HG02938 (cell line): ENCODE measurements around the gene PRR7.
"Not testable (repeated sequence)": the region's sequence is repeated elsewhere in the genome, so short reads cannot be mapped to it uniquely, and the experiment has no call there.

ENCODE experiments used
- ATAC-seq: cut with Tn5 transposase; IDR thresholded peaks from one replicate; pipeline ENCODE4 v1.9.1; 2021; ENCODE audit warnings: mild to moderate bottlenecking, moderate library complexity; ENCODE audit not compliant: unreplicated experiment

PRR7 gene

DNA sequence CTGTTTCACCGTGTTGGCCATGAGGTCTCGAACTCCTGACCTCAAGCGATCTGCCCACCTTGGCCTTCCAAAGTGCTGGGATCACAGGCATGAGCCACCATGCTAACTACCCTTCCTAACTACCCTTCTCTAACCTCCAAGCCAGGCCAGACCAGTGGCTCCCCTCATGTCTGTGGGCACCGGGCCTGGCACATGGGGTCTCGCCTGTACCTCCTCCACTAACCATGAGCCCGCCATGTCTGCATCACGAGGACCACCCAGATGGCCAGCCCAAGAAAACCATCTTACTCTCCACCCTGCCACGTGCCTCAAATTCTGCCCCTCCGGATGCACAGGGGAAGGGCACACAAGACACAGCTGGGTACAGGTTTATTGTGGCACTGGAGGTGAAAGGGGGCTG lies 36.4 kb downstream of the PRR7 start:
- ATAC-seq = no peak

DNA sequence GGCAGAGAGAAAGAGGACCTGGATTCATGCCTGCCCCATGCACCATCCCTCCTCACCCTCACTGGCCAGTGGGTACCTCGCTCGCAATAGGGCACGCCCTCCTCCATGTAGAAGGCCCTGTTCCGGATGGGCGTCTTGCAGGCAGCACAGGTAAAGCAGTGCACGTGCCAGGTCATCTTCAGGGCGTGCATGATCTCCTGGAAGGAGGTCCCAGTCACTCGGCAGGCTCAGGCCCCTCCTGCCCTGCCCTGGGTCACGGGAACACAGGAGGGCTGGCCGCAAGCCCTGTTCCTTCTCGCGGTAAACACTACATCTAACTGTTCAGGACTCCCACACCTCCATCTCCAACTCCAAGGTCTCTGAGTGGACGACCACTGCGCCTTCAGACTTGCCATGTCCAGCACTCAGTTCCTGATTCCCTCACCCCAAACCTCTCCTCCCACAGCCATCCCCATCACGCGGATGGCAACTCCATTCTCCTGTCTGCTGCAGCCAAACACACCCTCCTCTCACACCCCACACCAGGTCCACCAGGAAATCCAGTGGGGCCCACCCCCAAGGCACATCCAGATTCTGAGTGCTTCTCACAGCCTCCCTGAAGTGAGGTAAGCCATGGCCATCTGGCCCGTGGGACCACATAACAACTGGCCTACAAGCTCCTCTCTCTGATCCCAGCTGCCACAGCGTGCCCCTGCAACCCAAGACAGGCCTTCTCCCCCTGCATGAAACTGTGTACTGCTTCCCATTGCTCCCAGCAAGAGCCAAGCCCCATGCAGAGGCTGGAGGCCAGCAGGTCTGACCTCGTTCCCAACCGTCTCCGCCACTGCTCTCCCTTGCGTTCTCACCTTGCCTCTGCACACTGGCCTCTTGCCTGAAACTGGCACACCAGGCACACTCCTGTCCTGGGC lies 37.6 kb downstream of the PRR7 start:
- ATAC-seq = no peak

DNA sequence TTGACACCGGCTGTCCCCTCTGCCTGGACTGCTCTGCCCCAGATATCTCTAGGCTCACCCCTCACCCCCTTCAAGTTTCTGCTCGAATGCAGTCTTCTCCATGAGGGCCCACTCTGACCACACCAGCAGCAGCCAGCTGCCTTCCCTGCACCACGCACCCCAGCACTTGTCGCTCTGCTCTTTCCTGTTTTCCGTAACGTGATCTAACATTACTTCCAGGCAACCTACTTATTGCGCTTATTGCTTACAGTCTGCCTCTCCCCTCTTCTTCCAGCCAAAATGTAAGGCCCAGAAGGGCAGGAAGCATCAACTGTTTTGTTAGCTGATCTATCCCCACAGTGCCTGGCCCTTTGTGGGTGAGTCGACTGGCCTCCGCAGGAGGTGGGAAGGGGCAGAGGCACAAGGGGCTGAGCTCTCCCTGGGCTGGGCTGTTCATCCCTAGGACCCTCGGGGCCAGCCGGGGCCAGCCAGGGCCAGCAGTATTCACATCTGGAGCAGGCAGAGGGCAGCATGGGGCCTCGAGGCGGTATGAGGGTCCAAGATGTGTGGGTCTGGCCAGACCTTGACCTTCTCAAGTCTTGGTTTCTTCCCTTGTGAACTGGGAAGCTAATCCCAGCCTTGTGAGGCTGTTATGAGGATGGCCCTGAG lies 38.4 kb downstream of the PRR7 start:
- ATAC-seq = no peak

DNA sequence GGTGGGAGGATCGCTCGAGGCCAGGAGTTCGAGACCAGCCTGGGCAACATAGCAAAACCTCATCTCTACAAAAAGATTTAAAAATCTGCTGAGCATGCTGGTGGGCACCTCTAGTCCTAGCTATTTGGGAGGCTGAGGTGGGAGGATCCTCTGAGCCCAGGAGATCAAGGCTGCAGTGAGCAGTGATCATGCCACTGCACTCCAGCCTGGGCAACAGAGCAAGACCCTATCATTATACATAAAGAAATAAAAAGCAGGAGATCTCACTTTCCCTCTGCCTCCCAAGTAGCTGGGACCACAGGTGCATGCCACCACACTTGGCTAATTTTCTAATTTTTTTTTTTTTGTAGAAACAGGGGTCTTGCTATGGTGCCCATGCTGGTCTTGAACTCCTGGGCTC lies 39.1 kb downstream of the PRR7 start:
- not testable (repeated sequence) for ATAC-seq

DNA sequence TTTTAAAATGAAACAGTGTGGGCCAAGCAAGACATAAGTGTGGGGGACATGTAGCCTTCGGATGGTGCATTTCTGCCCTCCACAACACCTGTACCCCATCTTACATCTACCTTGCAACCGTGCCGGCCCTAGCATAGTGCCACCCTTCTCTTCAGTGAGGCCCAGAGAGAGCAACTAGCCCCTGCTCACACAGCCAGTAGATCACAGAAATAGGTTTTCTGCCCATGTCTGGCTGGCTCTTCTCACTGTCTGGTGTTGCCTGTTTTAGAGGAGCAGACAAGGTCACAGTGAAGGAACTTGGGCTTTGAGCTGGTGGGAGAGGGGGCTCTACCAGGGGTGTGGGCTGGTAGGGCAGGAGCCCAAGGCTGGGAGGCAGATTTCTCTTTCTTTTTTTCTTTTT lies 39.6 kb downstream of the PRR7 start:
- ATAC-seq = no peak

DNA sequence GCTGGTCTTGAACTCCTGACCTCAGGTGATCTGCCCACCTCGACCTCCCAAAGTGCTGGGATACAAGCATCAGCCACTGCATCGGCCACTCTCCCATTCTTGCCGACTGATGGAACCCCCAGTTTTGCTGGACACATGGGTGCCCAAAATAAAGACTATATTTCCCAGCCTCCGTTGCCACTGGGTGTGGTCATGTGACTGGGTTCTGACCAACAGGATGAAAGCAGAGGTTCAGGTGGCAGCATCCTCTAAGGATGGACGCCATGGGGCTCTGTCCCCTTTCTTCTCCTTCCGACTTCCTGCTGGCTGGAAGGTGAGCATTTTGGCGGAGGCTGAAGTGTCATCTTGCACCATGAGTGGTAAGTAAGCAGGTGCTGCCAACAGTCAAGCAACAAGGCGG lies 40.5 kb downstream of the PRR7 start:
- ATAC-seq = no peak

DNA sequence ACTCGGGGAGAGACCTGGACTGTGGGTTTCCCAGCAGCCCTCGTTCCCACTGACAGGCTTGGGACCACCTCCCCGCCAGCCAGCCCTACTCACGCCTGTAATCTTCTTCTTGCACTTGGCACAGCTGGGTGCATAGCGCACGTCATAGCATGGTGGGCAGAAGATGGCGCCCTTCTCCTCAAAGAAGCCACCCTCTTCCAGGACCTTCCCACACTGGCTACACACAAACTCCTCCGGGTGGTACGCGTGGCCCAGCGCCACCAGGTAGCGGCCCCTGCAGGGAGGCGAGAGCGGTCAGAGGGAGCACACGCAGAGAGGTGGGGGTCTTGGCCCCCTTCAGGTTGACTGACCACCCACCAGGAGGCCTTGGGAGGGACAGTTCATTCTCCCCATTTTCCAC lies 41.4 kb downstream of the PRR7 start:
- no peak for ATAC-seq

DNA sequence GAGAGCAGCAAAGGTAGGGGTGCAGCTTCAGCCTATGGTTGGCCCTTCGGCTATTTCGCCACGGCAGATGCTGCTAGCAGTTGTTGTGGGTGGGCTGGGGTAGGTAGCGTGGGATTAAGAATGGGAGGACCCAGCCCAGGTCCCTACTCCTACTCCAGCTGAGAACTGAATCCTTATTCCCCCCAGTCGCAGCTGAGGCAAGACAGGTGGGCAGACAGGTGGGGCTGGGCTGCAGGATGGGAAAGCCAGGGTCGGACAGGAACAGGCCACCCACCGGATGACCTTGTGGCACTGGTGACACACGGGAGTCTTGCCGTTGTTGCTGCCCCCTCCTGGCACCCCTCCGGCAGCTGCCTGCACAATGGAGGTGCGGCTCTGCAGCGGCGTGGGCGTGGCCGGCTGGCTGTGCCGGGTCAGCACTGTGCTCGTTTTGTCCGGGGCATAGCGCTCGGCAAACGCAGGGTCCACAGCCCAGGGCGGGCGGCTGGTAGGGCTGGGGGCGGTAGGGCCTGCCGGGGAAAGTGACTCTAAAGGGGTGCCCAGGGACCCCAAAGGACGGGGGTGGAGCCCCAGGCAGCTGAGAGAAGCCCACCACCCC lies 42.6 kb downstream of the PRR7 start:
- ATAC-seq = no peak

DNA sequence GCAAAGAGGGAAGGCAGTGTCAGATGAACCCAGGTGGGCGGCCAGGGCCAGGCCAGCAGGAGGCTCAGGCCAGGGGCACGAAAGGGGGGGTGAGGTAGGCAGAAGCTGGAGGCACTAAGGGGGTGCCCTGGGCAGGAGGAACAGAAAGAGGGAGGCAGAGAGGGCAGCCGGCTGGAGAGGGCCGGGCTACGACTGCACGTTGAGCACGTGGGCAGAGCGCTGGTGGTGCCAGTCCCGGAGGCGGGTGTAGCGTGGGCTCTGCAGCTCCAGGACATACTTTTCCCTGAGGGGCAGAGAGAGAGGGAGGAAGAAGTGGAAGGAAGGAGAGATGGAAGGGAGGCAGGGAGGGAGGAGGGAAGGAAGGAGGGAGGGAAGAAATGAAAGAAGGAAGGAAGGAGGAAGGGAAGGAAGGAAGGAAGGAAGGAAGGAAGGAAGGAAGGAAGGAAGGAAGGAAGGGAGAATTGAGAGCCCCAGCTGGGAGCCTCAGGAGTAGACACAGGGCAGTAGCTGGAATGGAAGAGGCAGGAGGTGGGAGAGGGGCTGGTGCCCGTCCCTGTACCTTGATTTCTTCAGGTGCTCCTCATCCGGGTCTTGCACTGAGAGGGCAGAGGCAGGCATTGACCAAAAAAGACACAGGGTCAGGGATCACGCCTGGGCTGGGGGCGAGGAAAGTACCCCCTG lies 43.8 kb downstream of the PRR7 start:
- no peak for ATAC-seq

DNA sequence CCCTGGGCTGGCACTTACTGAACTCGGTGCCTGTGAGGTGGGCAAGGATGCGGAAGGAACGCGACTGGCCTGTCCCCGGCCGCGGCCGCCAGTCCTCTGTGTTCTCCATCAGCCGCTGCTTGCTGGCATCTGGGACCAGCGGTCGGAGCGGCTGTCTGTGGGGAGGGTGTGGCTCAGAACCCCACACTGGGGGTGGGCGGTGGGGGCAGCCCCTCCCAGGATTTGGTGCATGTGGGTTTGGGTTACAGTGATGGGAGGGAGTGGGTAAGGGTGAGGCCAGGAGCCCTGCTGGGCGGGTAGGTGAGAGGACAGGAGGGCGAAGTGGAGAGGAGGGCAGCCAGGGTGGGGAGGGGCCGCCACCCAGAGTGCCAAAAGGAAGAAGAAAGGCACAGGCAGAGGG lies 44.4 kb downstream of the PRR7 start:
- ATAC-seq = no peak

DNA sequence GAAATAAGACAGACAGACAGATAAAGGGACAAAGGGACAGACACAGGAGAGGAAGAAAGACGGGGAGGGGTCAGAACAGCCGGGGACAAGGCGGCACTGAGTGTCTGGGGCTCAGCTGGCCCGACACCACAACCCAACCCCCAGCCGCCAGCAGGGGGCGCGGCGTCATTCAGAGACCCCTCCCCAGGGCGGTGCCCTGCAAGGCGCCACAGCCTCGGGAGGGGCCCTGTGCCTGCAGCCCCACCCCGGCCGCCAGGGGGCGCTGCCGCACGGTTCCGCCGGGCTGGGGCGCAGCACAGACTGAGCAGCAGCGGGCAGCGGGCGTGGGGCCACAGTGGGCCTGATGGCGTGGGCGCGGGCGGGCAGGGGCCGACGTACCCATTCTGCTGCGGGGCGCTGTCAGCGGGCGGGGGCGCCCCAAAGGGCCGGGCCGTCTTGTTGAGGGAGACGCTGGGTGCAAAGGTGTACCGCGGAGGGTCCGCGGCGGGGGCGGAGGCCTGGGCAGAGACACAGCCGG lies 44.9 kb downstream of the PRR7 start:
- no peak for ATAC-seq

DNA sequence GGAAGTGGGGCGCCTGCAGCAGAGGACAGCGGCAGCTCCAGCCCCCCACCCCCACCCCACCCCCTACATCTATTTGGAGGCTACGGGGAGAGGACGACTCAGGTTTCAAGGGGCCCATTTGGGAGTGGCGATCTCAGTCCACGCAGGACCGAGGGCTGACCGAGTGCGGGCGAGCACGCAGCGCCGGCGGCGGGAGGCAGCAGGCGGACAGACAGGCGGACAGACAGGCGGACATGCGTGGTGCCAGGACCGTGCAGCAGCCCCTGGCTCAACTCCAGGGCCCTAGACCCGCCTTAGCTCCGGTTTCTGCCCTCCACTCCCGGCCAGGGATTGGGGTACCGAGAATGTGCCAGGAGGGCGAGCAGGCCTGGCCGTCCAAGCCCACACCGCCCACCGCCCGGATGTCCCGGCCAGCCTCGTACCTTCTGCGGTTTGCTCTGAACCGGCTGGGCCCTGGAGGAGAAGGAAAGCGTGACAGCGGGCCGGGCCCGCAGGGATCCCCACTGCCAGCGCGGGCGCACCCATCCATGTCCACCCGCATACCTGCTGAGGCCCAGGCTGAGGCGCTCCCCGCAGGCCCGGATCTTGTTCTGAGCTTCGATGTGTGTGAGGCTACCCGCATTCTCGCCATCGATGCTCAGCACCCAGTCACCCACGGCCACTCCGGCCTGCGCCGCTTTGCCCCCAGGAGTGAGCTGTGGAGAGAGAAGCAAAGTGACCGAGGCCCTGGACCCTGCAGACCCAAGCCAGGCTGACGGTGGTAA lies 45.6 kb downstream of the PRR7 start:
- no peak for ATAC-seq

DNA sequence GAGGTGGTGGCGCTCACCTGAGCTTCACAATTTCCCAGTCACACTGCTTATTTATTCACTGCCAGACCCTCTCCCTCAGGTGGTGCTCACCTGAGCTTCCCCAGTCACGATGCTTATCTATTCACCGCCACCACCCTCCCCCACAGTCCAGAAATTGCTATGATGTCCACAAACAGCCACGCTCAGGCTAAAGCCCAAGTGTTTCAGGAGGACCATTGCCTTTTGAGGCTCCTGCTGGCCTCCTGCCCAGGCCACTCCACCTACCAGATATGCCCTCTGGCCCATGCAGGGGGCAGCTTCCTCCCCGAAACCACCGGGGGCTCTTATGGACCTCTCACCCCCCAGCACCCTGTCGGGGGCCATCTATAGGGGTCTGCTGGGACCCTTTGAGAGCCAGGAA lies 46.2 kb downstream of the PRR7 start:
- ATAC-seq = no peak

DNA sequence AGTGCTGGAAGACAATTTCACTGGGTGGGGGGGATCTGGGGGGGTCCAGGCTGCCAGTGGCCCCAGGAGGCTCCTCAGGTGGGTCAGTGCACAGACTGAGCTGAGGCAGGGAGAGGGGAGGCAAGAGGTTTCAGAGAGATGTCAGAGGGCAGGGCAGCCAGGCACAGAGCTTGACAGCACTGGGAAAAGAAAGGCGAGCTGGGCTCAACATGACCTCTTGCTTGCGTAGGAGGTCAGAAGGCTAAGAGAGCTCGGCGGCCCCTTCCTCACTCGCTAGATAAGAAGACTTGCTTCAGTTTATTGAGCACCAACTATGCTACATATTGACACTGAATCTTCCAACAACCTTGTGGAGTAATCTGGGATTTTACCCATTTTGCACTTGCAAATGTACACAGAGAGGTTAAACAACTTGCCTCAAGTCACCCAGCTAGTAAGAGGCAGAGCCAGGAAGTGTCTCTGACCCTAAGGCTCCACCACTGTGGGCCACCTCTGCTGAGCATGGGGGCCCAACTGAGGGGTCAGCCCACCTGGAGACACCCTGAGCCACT lies 47.3 kb downstream of the PRR7 start:
- ATAC-seq = no peak

DNA sequence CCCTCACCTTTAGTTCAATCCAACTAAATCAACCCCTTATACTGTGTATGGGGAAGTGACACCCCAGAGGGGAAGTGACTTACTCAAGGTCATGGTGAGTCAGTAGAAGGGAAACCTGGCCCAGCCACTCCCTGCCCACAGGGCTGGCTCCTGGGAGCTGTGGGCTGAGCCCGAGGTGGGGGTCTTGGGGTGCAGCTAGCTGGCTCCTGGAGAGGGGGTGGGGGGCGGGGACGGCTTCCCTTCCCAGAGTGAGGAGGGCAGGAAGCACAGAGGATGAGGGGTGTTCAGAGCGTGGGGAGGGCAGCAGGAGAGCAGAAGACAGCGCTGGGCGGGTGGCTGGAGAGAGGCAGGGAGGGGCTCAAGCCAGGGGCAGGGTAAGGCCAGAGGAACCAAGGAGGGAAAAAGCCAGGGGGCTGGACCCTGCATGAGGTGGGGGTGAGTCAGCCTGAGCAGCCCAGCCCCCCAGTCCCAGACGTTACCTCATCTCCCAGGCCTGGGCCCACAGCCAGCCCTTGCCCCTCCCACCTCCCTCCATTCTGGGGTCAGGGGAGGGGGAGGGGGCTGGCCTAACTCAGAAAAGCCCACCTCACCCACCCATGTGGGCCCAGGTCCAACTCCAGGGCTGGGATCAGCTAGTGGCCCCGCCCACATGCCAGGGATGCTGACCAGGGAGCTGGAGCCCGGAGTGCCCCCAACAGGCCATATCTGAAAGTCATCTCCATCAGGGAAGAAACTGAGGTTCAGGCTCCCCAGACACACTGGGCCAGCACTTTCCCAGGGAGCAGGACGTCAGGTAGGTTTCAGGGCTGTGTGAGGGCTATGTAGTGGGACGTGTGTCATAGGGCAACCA lies 48.0 kb downstream of the PRR7 start:
- no peak for ATAC-seq

DNA sequence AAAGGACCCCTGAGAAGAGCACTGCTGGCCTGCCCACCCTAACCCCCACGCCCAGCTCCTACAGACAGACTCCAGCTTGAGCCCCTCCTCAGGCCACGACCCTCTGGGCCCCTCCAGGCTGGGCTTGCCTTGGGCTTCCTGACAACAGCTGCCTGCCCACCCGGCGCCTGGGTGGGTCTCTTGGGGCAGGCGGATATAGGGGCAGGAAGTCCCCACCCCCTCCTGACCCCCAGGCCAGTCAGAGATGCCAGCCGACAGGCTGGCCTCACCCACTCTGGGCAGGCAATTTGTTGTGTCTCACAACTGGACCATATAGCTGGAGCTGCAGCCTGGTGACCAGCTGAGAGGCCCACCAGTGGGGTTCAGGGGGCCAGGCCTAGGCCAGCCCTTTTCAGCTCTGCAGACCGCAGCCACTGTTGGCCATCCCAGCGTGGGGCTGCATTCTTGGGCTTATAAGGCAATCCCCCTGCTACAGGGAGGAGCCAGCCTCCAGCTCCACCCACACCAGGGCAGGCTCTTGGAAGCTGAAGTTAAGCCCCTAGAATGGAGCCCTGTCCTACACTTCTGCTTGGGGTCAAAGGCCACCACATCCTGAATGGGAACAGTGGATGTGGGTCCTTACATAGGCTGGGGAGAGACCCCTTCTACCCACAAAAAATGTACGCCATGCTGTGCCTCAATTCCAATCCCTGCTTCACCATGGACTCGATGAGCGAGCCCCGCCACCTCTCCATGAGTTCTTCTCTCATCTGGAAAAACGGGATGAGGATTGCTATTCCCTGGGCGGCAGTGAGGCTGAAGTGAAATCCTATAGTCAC lies 48.8 kb downstream of the PRR7 start:
- ATAC-seq = no peak

DNA sequence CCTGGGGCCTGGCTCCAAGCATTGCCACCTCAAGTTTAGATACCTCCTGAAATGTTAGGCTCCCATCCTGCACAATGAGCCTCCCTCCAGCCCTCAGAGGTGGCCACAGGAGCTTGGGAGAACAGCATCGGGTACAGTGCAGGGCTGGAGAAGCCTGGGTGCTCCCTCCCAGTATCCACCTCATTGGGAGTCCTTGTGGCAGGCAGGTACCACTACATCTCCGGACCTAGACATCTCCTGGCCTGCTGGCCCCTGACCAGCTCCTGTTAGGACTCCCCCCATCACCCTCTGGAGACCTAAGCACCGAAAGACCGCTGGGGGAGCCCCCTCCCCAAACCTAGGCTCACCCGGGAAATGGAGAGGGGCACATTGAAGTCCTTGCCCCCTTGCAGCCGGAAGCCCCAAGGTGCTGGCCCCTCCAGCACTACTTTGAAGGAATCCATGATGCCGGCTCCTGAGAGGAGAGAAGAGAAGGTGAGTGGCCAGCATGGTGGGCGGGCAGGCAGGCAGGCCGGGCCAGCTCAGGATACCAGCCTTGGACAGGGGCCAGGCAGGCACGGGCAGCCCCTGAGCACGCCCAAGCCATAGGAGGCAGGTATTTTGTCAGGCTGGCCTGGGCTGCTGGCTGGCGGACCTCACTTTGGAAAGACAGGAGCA lies 49.6 kb downstream of the PRR7 start:
- ATAC-seq = no peak

DNA sequence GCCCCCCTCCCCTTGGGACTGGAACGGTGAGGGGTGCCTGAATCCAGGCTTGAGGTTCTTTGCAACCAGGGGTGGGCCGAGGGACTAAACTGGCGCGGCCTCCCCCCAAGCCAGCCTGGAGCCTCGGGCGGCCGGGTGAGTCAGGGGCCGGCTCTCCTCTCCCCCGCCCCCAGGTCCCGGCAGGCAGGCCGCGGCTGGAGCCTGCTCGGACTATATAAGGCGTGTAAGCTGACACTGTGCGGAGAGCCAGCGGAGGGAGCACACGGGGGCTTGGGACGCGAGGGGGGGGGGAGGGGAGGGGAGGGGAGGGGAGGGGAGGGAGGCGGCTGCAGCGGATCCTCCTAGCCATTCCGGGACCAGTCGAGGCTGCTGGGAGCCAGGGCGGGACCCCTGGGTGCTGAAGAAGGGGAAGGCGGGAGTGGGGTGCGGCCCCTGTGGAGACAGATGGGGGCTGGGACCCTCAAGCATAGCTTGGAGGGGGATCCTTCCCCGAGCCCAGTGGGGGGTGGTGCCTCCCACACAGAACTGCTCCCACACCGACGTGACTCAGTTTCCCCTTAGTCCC lies 50.2 kb downstream of the PRR7 start:
- no peak for ATAC-seq
